ENCODE results near the gene CKS1B.

DNA sequence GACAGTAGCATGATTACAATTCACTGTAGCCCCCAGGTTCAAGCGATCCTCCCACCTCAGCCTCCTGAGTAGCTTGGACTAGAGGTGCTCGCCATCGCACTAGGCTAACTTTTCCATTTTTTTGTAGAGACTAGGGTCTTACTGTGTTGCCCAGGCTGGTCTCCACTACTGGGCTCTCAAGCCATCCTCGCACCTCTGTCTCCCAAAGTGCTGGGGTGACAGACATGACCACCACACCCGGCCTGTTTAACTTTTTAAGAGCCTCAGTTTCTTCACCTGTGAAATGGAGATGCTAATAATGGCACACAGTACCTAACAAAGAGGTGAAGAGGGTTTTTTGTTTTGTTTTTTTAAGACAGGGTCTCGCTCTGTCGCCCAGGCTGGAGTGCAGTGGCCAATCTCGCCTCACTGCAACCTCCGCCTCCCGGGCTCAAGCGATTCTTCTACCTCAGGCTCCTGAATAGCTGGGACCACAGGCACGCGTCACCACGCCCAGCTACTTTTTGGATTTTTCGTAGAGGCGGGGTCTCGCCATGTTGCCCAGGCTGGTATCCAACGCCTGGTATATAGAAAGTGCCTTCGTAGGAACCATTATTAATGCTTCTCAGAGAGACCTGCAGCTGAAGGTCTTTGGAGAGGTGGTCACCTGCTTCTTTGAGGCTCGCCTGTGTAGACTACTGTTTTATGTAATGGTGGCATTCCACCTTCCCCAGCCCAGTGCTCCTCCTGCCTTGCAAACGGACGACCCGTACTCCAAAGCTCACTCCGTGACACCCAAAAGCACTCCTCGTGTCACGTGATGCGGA, 38.5 kb upstream of the CKS1B start:
- TF ChIP-seq EGR1 (IDR thresholded peaks at IDR 0.05; ENCODE audit: low read depth in 2 of 2), result no peak
- TF ChIP-seq, protein P1, sequence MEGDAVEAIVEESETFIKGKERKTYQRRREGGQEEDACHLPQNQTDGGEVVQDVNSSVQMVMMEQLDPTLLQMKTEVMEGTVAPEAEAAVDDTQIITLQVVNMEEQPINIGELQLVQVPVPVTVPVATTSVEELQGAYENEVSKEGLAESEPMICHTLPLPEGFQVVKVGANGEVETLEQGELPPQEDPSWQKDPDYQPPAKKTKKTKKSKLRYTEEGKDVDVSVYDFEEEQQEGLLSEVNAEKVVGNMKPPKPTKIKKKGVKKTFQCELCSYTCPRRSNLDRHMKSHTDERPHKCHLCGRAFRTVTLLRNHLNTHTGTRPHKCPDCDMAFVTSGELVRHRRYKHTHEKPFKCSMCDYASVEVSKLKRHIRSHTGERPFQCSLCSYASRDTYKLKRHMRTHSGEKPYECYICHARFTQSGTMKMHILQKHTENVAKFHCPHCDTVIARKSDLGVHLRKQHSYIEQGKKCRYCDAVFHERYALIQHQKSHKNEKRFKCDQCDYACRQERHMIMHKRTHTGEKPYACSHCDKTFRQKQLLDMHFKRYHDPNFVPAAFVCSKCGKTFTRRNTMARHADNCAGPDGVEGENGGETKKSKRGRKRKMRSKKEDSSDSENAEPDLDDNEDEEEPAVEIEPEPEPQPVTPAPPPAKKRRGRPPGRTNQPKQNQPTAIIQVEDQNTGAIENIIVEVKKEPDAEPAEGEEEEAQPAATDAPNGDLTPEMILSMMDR (IDR thresholded peaks at IDR 0.05; ENCODE audit: low read depth, low read length, missing input control), result no peak
- TF ChIP-seq GABPA (IDR thresholded peaks at IDR 0.05 in 1 of 2, conservative IDR thresholded peaks at IDR 0.05 in 1 of 2), result no peak
- TF ChIP-seq RAD21 (IDR thresholded peaks at IDR 0.05), result no peak
- no peak for TF ChIP-seq REST (IDR thresholded peaks at IDR 0.05)
